Prostate gland (tissue), 2 donors: ENCODE data around the gene INSYN2B.

ENCODE experiments used
- POLR2A ChIP-seq: fragments of 450-650 bp; IDR thresholded peaks from one replicate; pipeline ENCODE4 v1.6.1; 2016; ENCODE audit warnings: antibody characterized with exemption, mild to moderate bottlenecking
- POLR2AphosphoS5 ChIP-seq: sonication (generic); formaldehyde crosslinking; IDR thresholded peaks from one replicate; pipeline ENCODE4 v1.6.1; 2017; ENCODE audit warnings: antibody characterized with exemption
- TF ChIP-seq, protein P1 (sequence below), 4 experiments: fragments of 200-600 bp in 2 of 4; fragments of 450-650 bp in 2 of 4; sonication (generic) in 2 of 4; IDR thresholded peaks; 1 replicate in 3 of 4; 2 replicates in 1 of 4; pipeline ENCODE4 v1.5.1; 2016 to 2019; ENCODE audit warnings: antibody characterized with exemption in 4 of 4, mild to moderate bottlenecking in 2 of 4, moderate library complexity in 2 of 4

DNA sequence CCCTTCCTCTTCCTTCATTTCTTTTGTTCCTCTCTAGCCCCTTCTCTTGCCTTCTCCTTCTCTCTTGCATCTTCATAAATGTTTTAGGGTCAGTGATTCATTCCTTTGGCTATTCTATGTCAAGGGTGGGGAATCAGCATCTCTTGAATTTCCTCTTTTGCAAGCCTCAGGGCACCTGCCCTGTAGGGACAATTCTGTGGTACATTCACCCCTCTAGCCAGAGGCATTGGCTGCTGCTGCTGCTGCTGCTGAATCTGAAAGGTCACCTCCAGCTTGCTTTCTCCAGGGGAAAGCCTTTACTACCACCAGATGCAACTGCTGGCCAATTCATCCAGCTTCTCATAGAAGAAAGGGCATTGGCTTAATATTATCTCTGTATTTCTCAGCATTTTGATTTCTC lies 87.3 kb downstream of the INSYN2B start:
- no peak for TF ChIP-seq POLR2A
- TF ChIP-seq, protein P1, sequence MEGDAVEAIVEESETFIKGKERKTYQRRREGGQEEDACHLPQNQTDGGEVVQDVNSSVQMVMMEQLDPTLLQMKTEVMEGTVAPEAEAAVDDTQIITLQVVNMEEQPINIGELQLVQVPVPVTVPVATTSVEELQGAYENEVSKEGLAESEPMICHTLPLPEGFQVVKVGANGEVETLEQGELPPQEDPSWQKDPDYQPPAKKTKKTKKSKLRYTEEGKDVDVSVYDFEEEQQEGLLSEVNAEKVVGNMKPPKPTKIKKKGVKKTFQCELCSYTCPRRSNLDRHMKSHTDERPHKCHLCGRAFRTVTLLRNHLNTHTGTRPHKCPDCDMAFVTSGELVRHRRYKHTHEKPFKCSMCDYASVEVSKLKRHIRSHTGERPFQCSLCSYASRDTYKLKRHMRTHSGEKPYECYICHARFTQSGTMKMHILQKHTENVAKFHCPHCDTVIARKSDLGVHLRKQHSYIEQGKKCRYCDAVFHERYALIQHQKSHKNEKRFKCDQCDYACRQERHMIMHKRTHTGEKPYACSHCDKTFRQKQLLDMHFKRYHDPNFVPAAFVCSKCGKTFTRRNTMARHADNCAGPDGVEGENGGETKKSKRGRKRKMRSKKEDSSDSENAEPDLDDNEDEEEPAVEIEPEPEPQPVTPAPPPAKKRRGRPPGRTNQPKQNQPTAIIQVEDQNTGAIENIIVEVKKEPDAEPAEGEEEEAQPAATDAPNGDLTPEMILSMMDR (IDR thresholded peaks at IDR 0.05), result no peak
- no peak for TF ChIP-seq POLR2AphosphoS5
